ENCODE measurements around the gene FAM107B.
A peak's percentile ranks its signal among the peaks of the same experiment; 100 is the strongest.

Gene FAM107B

DNA sequence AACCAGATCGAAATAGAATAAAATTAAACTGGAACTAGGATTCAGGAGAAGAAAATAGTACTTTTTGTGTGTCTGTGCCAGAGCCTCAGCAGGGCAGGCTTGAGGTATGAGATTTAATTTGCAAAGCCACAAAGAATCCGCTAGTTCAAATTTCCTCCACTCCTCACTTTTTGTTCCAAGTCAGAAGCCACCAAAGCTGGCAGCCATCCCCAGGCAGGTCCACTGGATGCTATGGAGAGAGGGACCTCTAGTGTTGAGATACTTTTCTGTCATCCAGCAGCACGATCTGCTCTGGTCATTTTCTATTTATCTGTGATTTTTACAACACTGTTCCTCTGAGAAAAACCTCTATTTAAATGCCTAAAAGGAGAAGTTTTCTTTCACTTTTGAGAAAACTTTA lies 296.1 kb downstream of the FAM107B start:
- peak; percentile 19 for DNase-seq

DNA sequence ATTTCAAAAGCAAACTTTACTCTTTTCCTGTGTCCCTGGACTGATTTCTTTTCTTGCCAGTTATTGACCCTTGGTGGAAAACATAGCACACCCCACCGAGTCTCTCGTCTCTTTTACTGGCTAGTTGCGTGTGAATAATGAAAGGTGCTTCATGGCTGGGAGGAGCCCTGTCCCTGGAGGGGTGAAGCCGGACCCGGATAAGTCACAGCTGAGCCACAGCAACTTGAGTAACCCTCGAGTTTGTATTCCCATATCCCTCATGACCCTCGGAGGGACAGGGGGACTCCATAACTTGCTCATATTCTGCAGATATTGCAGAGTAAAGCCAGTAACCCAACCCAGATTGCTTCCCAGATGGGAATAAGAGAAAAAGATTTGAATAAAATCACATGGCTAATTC lies 296.5 kb downstream of the FAM107B start:
- no peak for DNase-seq

DNA sequence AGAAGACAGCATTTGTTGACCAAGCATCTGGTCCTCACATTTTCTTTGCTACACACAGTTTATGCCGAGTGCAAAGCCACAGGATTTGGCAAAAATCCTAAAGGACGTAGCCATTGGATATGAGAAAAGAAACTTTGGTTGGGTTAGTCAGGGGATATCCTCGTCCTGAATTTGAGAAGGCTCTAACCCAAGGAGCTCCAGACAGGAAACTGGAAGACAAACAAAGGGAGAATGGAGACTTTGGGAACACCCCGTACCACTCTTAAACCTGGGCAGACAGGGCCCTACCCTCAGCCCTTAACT lies 297.3 kb downstream of the FAM107B start:
- DNase-seq: no peak

DNA sequence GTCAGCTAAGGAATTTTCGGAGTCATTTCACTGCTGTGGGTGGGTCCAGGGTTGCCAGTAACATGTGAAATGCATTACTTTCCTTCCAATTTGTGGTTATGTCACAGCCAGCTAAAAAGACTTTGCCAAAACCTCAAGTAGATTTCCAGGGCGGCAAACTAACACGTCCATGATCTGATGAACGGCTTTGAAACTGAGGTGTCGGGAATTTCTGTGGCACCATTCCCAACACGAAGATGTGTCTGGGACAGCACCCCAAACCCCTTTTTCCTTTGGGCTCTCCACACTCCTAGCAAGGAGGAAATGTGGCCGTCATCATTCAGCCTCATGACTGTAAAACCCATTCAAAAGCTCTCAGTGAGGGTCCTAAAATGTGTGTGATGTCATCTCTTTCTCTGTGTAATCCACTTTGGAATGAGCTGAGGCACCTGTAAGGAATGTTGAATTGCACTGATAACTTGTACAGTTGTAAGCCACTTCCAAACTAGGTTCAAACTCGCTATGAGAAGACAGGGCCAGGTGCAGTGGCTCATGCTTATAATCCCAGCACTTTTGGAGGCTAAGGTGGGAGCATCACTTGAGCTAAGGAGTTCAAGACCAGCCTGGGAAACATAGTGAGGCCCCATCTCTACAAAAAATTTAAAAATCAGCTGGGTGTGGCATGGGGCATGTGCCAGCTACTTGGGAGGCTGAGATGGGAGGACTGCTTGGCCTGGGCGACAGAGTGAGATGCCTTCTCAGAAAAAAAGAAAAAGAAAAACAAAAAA lies 297.9 kb downstream of the FAM107B start:
- DNase-seq: no peak

DNA sequence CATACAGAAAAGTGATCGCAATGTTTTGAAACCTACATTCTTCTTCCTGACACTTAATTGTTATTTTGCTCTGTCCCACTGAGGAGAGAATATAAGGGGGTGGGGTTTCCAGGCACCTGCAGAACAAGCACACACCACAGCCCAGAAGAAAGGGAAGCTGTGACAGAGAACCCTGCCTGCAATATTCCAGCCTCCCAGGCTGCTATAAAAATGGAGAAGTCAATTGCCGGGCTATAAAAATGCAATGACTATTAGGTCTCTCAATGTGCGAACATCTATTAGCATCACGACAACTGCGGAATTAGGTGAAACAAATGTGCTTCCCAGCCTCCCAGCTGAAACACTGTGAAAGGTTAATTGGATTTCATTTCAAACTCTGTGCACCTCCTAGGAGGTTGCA lies 298.7 kb downstream of the FAM107B start:
- no peak for DNase-seq

DNA sequence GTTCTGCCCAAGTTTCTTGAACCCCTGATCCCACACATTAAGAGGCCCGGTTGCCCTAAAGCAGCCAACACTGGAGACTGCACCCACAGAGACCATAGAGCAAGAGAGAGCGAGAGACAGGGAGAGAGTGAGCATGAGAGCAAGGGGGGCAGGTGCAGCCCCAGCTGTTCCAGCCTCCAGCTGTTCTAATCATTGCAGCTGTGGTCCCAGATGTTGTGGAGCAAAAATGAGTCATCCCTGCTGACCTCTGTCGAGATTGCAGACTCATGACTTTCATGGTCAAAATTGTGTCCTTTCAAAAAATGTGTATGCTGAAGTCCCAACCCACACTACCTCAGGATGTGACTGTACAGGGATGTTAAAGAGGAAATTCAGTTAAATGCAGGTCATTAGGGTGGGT lies 300.0 kb downstream of the FAM107B start:
- DNase-seq: no peak

DNA sequence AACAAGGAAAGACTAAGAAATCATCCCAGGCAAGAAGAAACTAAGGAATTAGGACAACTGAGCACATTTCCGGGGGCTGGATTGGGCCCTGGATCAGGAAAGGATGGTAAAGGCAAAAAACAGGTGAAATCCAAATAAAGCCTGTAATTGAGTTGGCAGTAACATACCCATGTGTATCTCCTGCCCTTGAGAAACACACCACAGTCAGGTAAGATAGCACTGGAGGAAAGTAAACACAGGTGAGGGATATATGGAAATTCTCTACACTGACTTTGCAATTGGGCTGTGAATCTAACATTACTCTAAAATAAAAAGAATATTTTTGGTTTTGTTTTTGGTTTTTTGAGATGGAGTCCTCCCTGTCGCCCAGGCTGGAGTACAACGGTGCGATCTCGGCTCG lies 303.8 kb downstream of the FAM107B start:
- no peak for DNase-seq

DNA sequence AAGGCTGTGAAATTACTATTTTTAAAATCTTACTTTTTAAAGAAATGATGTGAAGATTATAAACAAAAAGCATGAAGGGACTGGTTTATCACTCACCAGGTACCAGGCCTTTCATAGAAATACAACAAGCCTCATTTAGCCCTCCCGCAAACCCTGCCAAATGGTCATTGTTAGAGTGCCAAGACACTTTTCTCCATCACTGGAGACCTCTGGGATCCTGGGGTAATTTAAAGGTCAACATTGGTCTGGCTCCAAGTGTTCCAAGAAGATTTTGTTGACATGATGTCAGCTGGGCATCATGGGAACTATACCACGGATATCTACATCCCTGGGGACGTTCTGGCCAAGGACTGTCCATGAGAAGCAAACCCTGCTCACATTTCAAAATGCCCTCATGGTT lies 306.0 kb downstream of the FAM107B start:
- no peak for DNase-seq
